GM12878 (cell line): Measurements from ENCODE around the gene CACNA1G. TPM values are rescaled to one million over a fixed set of nuclear protein-coding genes. Genes with fewer than 3 reads are reported as not detected.

Source experiments
- BACH1 ChIP-seq: fragments of 450-650 bp; IDR thresholded peaks from 2 replicates; pipeline ENCODE4 v1.6.1; 2017; ENCODE audit warnings: mild to moderate bottlenecking, borderline replicate concordance
- ETV6 ChIP-seq, 2 experiments: fragments of 450-650 bp in 1 of 2; IDR thresholded peaks in 1 of 2; conservative IDR thresholded peaks in 1 of 2; 2 replicates each; pipeline ENCODE4 v1.6.1; 2014; ENCODE audit warnings: antibody characterized with exemption in 1 of 2, borderline replicate concordance in 1 of 2, low read depth in 1 of 2, mild to moderate bottlenecking in 1 of 2, moderate library complexity in 1 of 2
- GATAD2B ChIP-seq: fragments of 450-650 bp; conservative IDR thresholded peaks from 2 replicates; pipeline ENCODE4 v1.6.1; 2017; ENCODE audit warnings: low read depth, mild to moderate bottlenecking, moderate library complexity
- HCFC1 ChIP-seq: fragments of 150-350 bp; IDR thresholded peaks from 2 replicates; pipeline ENCODE4 v1.6.1; 2014; ENCODE audit warnings: low read length
- KAT2A ChIP-seq: conservative IDR thresholded peaks from 2 replicates; pipeline ENCODE4 v1.6.1; 2011; ENCODE audit warnings: low read depth, low read length; ENCODE audit not compliant: control insufficient read depth
- NBN ChIP-seq: fragments of 450-650 bp; IDR thresholded peaks from 2 replicates; pipeline ENCODE4 v1.6.1; 2016
- PAX8 ChIP-seq: fragments of 450-650 bp; IDR thresholded peaks from 2 replicates; pipeline ENCODE4 v1.6.1; 2017; ENCODE audit warnings: mild to moderate bottlenecking, moderate library complexity
- RFX5 ChIP-seq: IDR thresholded peaks from 2 replicates; pipeline ENCODE4 v1.6.1; 2011; ENCODE audit warnings: low read depth, low read length, improper control_type of control experiment
- SREBF1 ChIP-seq: IDR thresholded peaks from 2 replicates; pipeline ENCODE4 v1.6.1; 2012; ENCODE audit warnings: mild to moderate bottlenecking, low read length
- YY1 ChIP-seq: IDR thresholded peaks from 2 replicates; pipeline ENCODE4 v1.6.1; 2011; ENCODE audit warnings: low read depth, mild to moderate bottlenecking, low read length
- polyA plus RNA-seq, 11 experiments: library from polyadenylated mRNA; depleted of rRNA in 4 of 11; unstranded in 6 of 11; stranded (reverse) in 5 of 11; fragments of >200 nt; fragmentation: Nextera tagmentation in 4 of 11; fragmentation: Illumina TruSeq in 1 of 11; extraction: Ambion mirVana in 4 of 11; extraction: Trizol in 1 of 11; gene quantifications; 1 replicate in 1 of 11; 2 replicates in 10 of 11; pipeline versions ENCODE4 v1.2.1 to v1.2.3, GENCODE V29; 2011 to 2016; ENCODE audit warnings: inconsistent platforms in 2 of 11, missing spikeins in 2 of 11, low read depth in 1 of 11
- total RNA-seq, 4 experiments: library from RNA; depleted of rRNA in 3 of 4; stranded (reverse); fragments of >200 nt in 3 of 4; fragmentation: Illumina TruSeq in 1 of 4; extraction: Trizol in 1 of 4; gene quantifications; 2 replicates each; pipeline versions ENCODE4 v1.2.1 to v1.2.3, GENCODE V29; 2013 to 2021
- TF ChIP-seq, protein P1 (sequence below): fragments of 450-650 bp; IDR thresholded peaks from 2 replicates; pipeline ENCODE4 v1.6.1; 2017; ENCODE audit warnings: mild to moderate bottlenecking, moderate library complexity

The CACNA1G gene
- total and polyA plus RNA-seq, 10 of the 15 experiments (the other 5 are each of a cell fraction or from before 2014, with no cell fraction given), result 0.03 to 0.15 TPM; not detected in 8

DNA sequence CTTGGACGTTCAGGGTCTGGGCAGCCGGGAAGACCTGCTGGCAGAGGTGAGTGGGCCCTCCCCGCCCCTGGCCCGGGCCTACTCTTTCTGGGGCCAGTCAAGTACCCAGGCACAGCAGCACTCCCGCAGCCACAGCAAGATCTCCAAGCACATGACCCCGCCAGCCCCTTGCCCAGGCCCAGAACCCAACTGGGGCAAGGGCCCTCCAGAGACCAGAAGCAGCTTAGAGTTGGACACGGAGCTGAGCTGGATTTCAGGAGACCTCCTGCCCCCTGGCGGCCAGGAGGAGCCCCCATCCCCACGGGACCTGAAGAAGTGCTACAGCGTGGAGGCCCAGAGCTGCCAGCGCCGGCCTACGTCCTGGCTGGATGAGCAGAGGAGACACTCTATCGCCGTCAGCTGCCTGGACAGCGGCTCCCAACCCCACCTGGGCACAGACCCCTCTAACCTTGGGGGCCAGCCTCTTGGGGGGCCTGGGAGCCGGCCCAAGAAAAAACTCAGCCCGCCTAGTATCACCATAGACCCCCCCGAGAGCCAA, 65.6 kb downstream of the CACNA1G start (continued):
- TF ChIP-seq SREBF1, result no peak
- no peak for TF ChIP-seq NBN
- no peak for TF ChIP-seq ETV6 (conservative IDR thresholded peaks at IDR 0.05 in 1 of 2, IDR thresholded peaks at IDR 0.05 in 1 of 2; ENCODE audit: borderline replicate concordance in 1 of 2, low read depth in 1 of 2)
- no peak for TF ChIP-seq GATAD2B
- TF ChIP-seq RFX5, result no peak
- 0 out of 2 replicates have a peak, but pooled peaks have one; percentile 44 for TF ChIP-seq YY1
- TF ChIP-seq KAT2A, result no peak
- TF ChIP-seq BACH1, result no peak
- no peak for TF ChIP-seq PAX8
- TF ChIP-seq HCFC1, result no peak
- TF ChIP-seq, protein P1, sequence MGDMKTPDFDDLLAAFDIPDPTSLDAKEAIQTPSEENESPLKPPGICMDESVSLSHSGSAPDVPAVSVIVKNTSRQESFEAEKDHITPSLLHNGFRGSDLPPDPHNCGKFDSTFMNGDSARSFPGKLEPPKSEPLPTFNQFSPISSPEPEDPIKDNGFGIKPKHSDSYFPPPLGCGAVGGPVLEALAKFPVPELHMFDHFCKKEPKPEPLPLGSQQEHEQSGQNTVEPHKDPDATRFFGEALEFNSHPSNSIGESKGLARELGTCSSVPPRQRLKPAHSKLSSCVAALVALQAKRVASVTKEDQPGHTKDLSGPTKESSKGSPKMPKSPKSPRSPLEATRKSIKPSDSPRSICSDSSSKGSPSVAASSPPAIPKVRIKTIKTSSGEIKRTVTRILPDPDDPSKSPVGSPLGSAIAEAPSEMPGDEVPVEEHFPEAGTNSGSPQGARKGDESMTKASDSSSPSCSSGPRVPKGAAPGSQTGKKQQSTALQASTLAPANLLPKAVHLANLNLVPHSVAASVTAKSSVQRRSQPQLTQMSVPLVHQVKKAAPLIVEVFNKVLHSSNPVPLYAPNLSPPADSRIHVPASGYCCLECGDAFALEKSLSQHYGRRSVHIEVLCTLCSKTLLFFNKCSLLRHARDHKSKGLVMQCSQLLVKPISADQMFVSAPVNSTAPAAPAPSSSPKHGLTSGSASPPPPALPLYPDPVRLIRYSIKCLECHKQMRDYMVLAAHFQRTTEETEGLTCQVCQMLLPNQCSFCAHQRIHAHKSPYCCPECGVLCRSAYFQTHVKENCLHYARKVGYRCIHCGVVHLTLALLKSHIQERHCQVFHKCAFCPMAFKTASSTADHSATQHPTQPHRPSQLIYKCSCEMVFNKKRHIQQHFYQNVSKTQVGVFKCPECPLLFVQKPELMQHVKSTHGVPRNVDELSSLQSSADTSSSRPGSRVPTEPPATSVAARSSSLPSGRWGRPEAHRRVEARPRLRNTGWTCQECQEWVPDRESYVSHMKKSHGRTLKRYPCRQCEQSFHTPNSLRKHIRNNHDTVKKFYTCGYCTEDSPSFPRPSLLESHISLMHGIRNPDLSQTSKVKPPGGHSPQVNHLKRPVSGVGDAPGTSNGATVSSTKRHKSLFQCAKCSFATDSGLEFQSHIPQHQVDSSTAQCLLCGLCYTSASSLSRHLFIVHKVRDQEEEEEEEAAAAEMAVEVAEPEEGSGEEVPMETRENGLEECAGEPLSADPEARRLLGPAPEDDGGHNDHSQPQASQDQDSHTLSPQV, result no peak
- TF ChIP-seq, all 136 proteins: peak for 8
